SK-N-SH treated with all-trans-retinoic acid at 6 μM for 48 hours (cell line): ENCODE measurements around the gene MALT1.

ENCODE experiments used
- CREB5 ChIP-seq: fragments of 250-450 bp; sonication (Bioruptor Pico); IDR thresholded peaks from 2 replicates; pipeline ENCODE4 v1.5.1; 2020; ENCODE audit warnings: low read depth, mild to moderate bottlenecking, moderate library complexity
- CSRNP3 ChIP-seq: fragments of 250-450 bp; sonication (Bioruptor Pico); IDR thresholded peaks from 2 replicates; pipeline ENCODE4 v1.5.1; 2021; ENCODE audit warnings: mild to moderate bottlenecking, moderate library complexity
- GLIS3 ChIP-seq: fragments of 250-450 bp; sonication (Bioruptor Pico); IDR thresholded peaks from 2 replicates; pipeline ENCODE4 v1.5.0; 2020; ENCODE audit warnings: mild to moderate bottlenecking, moderate library complexity
- ZC3H10 ChIP-seq: fragments of 250-450 bp; sonication (Bioruptor Pico); IDR thresholded peaks from 2 replicates; pipeline ENCODE4 v1.5.1; 2021; ENCODE audit warnings: mild to moderate bottlenecking, moderate library complexity
- ZNF8 ChIP-seq: fragments of 450-650 bp; formaldehyde crosslinking; IDR thresholded peaks from 2 replicates; pipeline ENCODE4 v1.5.0; 2020; ENCODE audit warnings: mild to moderate bottlenecking, moderate library complexity

DNA sequence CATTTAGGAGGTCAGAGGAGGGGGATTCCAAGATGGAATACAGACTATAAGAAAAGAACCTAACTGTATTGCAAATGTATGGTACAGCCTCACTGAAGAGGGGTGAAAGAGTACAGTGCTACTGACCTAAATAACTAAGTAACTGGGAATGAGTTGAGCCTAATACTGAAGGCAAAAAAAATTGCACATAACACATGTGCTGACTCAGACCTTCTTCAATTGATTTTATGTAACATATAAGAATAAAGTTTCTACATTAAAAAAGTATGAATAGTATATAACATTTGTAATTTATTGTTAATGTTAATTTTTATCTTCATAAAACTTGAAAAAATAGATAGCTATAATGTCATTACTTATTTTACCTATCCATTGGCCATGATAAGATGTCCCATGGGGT, 41.7 kb downstream of the MALT1 start:
- TF ChIP-seq GLIS3 (CRISPR knock-in tag) (no peak), ZNF8 (no peak), CREB5 (CRISPR knock-in tag) (no peak), ZC3H10 (no peak), CSRNP3 (CRISPR knock-in tag) (no peak)
